Ovary (tissue), 3 donors: ENCODE data around the gene SLC16A3.

Experiments used
- CTCF ChIP-seq, 3 donors: fragments of 450-650 bp in 2 of 3; fragments of 200-600 bp in 1 of 3; IDR thresholded peaks; one replicate each; pipeline versions ENCODE4 v1.5.1 to v1.8.0; 2016 to 2022; ENCODE audit warnings: antibody characterized with exemption in 3 of 3, mild to moderate bottlenecking in 1 of 3
- EP300 ChIP-seq: sonication (generic); formaldehyde crosslinking; IDR thresholded peaks from one replicate; pipeline ENCODE4 v1.6.1; 2017; ENCODE audit warnings: antibody characterized with exemption
- donor health status: DM: no; HTN: no; CAD: no.

- TF ChIP-seq CTCF (IDR thresholded peaks at IDR 0.05) = no peak
- no peak for TF ChIP-seq EP300
These were observed 2.6 kb upstream of the SLC16A3 start for GRCh38 chr17:82226146-82226808.
